ENCODE results near the gene IFT20. TPM values are rescaled to one million over a fixed set of nuclear protein-coding genes. Genes with fewer than 3 reads are reported as not detected.
A peak's percentile ranks its signal among the peaks of the same experiment; 100 is the strongest.

The IFT20 gene
- total and polyA plus RNA-seq, 10 of the 15 experiments (the other 5 are each of a cell fraction or from before 2014, with no cell fraction given): 9.4 to 38.2 (median 19.1) TPM

DNA sequence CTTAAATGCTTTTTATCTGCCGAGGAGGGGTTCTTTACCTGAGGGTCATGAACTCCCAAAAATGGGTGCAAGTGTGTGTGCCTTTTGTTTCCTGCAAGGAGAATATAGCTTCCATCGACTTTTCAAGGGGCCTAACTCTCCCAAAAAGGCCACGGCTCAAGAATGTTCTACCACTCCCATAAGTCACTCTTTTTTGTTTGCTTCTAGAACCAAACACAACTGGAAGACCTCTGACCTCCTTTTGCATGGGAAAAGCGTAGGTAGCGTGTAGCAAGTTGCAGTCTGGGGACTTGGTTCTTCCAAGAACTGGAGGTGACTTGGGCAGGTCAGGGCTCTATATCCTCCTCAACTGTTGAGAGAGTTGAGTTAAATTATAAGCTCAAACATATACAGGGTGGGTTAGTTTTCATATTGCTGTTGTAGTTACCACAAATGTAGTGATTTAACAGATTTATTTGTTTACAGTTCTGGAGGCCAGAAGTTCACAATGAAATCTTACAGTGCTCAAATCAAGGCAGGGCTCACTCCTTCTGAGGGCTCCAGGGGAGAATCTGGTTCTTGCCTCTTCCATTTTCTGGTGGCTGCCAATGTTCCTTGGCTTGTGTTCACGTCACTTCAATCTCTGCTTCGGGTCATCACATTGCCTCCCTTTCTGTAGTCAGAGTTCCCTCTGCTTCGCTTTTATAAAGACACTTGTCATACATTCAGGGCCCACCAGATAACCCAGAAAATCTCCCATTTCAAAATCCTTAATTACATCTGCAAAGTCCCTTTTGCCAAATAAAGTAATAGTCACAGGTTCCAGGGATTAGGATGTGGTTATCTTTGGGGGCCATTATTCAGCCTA, 14.8 kb downstream of the IFT20 start:
- Histone ChIP-seq H3K4me2 (ENCODE audit: control insufficient read depth, insufficient read depth) (peak overlapping the region; percentile 71), H3K36me3 (ENCODE audit: control insufficient read depth in 2 of 2, insufficient read depth in 2 of 2, low read length in 1 of 2) (no peaks in the 10 kb centered on the region; a peak in 2 of 4 replicates), H3K9me3 (replicated peaks; ENCODE audit: control insufficient read depth, insufficient read depth, low read length) (no peaks in the 10 kb centered on the region), H3K27ac (ENCODE audit: control insufficient read depth, insufficient read depth) (peak overlapping the region; percentile 73), H3K4me1 (ENCODE audit: control insufficient read depth, insufficient read depth, low read length) (no peaks in the 10 kb centered on the region; the same call in 1 of the 2 replicates), H3K9ac (ENCODE audit: control insufficient read depth, insufficient read depth, low read length) (peak overlapping the region; percentile 77), H3K27me3 (replicated peaks in 1 of 2; ENCODE audit: control insufficient read depth in 2 of 2, insufficient read depth in 2 of 2, low read length in 1 of 2) (no peaks in the 10 kb centered on the region), H2AFZ (ENCODE audit: control insufficient read depth, low read depth, low read length) (peak overlapping the region; percentile 10), H3K4me3 (peak overlapping the region; percentile 94), H3K79me2 (ENCODE audit: control insufficient read depth, insufficient read depth, low read length) (peaks cover 57% of the 10 kb centered on the region), H4K20me1 (ENCODE audit: control insufficient read depth, insufficient read depth) (no peaks in the 10 kb centered on the region)
- ChIA-PET CTCF (interaction anchor here (0.6 to 4.0 kb wide), 9 partner anchors 8 to 515 kb away, joined by 3 to 29 read pairs (median 3); partner anchors contain the start of genes IFT20 and TNFAIP1), RAD21 (ENCODE audit: unreplicated experiment) (interaction anchor here (4.0 kb wide), 1 partner anchor 15 kb away, joined by 19 read pairs; the partner anchor contains the start of genes IFT20 and TNFAIP1), SMC1A (ENCODE audit: uncharacterized antibody, unreplicated experiment) (interaction anchor here (0.7 to 2.0 kb wide), 8 partner anchors 9 to 37 kb away, joined by 3 to 7 read pairs (median 4); partner anchors contain the start of genes IFT20, POLDIP2 and TNFAIP1), POLR2A (interaction anchor here (1.2 to 2.7 kb wide), 4 partner anchors 10 to 45 kb away, joined by 3 to 13 read pairs (median 9); partner anchors contain the start of genes IFT20 and TNFAIP1)
- 74% methylated on average over 8 of the region's 8 CpGs for WGBS (ENCODE audit: insufficient coverage, insufficient replicate concordance, low lambda C conversion rate, missing lambda C conversion rate)
- no peak for ATAC-seq
- no TSS peak for BruUV-seq (replicated peaks)
- intact Hi-C loops (cut with micrococcal nuclease; ENCODE audit: unreplicated experiment) (loop anchor here (5.0 kb wide), 1 partner anchor 88 kb away; no protein-coding TSS in a partner anchor), in situ Hi-C loops (cut with MboI) (no loop called here)
- no peak for DNase-seq (ENCODE audit: low read depth, low spot score)
- no peak for FAIRE-seq
- TF ChIP-seq, protein P1, sequence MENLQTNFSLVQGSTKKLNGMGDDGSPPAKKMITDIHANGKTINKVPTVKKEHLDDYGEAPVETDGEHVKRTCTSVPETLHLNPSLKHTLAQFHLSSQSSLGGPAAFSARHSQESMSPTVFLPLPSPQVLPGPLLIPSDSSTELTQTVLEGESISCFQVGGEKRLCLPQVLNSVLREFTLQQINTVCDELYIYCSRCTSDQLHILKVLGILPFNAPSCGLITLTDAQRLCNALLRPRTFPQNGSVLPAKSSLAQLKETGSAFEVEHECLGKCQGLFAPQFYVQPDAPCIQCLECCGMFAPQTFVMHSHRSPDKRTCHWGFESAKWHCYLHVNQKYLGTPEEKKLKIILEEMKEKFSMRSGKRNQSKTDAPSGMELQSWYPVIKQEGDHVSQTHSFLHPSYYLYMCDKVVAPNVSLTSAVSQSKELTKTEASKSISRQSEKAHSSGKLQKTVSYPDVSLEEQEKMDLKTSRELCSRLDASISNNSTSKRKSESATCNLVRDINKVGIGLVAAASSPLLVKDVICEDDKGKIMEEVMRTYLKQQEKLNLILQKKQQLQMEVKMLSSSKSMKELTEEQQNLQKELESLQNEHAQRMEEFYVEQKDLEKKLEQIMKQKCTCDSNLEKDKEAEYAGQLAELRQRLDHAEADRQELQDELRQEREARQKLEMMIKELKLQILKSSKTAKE (IDR thresholded peaks at IDR 0.05; ENCODE audit: low read depth, poor library complexity, severe bottlenecking): no peak
- TF ChIP-seq EGR1 (IDR thresholded peaks at IDR 0.05; ENCODE audit: borderline replicate concordance in 1 of 2, low read depth in 2 of 2, low read length in 2 of 2) (no peak), NR2C2 (IDR thresholded peaks at IDR 0.05; ENCODE audit: borderline replicate concordance, control insufficient read depth, insufficient read length, low read depth) (no peak), ZNF274 (IDR thresholded peaks at IDR 0.05; ENCODE audit: insufficient read depth, insufficient read length) (no peak), FOXM1 (IDR thresholded peaks at IDR 0.05; ENCODE audit: low read depth, low read length) (no peak), JUND (IDR thresholded peaks at IDR 0.05; ENCODE audit: low read depth, low read length) (no peak), TCF7 (IDR thresholded peaks at IDR 0.05; ENCODE audit: borderline replicate concordance) (no peak), RUNX3 (IDR thresholded peaks at IDR 0.05; ENCODE audit: low read length) (no peak), BHLHE40 (IDR thresholded peaks at IDR 0.05; ENCODE audit: borderline replicate concordance in 1 of 2, low read depth in 2 of 2, low read length in 1 of 2) (no peak), YBX1 (IDR thresholded peaks at IDR 0.05) (no peak), FOXK2 (IDR thresholded peaks at IDR 0.05) (no peak), MYB (IDR thresholded peaks at IDR 0.05; ENCODE audit: borderline replicate concordance, low read depth, low read length) (no peak), KAT2A (conservative IDR thresholded peaks at IDR 0.05; ENCODE audit: control insufficient read depth, low read depth, low read length) (no peak), LARP7 (IDR thresholded peaks at IDR 0.05) (no peak)
- TF ChIP-seq, protein P2, sequence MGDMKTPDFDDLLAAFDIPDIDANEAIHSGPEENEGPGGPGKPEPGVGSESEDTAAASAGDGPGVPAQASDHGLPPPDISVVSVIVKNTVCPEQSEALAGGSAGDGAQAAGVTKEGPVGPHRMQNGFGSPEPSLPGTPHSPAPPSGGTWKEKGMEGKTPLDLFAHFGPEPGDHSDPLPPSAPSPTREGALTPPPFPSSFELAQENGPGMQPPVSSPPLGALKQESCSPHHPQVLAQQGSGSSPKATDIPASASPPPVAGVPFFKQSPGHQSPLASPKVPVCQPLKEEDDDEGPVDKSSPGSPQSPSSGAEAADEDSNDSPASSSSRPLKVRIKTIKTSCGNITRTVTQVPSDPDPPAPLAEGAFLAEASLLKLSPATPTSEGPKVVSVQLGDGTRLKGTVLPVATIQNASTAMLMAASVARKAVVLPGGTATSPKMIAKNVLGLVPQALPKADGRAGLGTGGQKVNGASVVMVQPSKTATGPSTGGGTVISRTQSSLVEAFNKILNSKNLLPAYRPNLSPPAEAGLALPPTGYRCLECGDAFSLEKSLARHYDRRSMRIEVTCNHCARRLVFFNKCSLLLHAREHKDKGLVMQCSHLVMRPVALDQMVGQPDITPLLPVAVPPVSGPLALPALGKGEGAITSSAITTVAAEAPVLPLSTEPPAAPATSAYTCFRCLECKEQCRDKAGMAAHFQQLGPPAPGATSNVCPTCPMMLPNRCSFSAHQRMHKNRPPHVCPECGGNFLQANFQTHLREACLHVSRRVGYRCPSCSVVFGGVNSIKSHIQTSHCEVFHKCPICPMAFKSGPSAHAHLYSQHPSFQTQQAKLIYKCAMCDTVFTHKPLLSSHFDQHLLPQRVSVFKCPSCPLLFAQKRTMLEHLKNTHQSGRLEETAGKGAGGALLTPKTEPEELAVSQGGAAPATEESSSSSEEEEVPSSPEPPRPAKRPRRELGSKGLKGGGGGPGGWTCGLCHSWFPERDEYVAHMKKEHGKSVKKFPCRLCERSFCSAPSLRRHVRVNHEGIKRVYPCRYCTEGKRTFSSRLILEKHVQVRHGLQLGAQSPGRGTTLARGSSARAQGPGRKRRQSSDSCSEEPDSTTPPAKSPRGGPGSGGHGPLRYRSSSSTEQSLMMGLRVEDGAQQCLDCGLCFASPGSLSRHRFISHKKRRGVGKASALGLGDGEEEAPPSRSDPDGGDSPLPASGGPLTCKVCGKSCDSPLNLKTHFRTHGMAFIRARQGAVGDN (IDR thresholded peaks at IDR 0.05): no peak
